Measurements from ENCODE around the gene SCRN3.

GRCh38 chr2:174430066-174430465 is 34.5 kb downstream of the SCRN3 start:
- TF ChIP-seq SP1 (IDR thresholded peaks at IDR 0.05): no peak
- no peak for TF ChIP-seq LEF1 (IDR thresholded peaks at IDR 0.05; ENCODE audit: borderline replicate concordance)

Measured in HEK293T (cell line).